T-helper 2 cell treated with Interferon-gamma antibody and Interleukin-4, amounts not matched to agents 5 μg/mL and 100 μg/mL, for 36 hours (primary cell): Measurements from ENCODE around the gene OTUB2.
"Not testable (repeated sequence)": the region's sequence is repeated elsewhere in the genome, so short reads cannot be mapped to it uniquely, and the experiment has no call there.

ENCODE experiments used
- DNase-seq: peaks from one replicate; pipeline ENCODE4 v3.0.0; 2021; ENCODE audit warnings: low spot score
- H3K27ac Mint-ChIP-seq: one replicate; pipeline ENCODE4 v1.8.0; 2021; ENCODE audit warnings: mild to moderate bottlenecking, mixed read lengths
- H3K27me3 Mint-ChIP-seq: one replicate; pipeline ENCODE4 v1.8.0; 2021; ENCODE audit warnings: low read depth, mixed read lengths
- H3K36me3 Mint-ChIP-seq: one replicate; pipeline ENCODE4 v1.8.0; 2021; ENCODE audit warnings: low read depth, mixed read lengths
- H3K4me1 Mint-ChIP-seq: one replicate; pipeline ENCODE4 v1.8.0; 2021; ENCODE audit warnings: low read depth, mixed read lengths
- H3K4me3 Mint-ChIP-seq: one replicate; pipeline ENCODE4 v1.8.0; 2022; ENCODE audit warnings: mild to moderate bottlenecking, moderate library complexity, mixed read lengths
- H3K9me3 Mint-ChIP-seq: one replicate; pipeline ENCODE4 v1.8.0; 2021; ENCODE audit warnings: mixed read lengths

Gene OTUB2

DNA sequence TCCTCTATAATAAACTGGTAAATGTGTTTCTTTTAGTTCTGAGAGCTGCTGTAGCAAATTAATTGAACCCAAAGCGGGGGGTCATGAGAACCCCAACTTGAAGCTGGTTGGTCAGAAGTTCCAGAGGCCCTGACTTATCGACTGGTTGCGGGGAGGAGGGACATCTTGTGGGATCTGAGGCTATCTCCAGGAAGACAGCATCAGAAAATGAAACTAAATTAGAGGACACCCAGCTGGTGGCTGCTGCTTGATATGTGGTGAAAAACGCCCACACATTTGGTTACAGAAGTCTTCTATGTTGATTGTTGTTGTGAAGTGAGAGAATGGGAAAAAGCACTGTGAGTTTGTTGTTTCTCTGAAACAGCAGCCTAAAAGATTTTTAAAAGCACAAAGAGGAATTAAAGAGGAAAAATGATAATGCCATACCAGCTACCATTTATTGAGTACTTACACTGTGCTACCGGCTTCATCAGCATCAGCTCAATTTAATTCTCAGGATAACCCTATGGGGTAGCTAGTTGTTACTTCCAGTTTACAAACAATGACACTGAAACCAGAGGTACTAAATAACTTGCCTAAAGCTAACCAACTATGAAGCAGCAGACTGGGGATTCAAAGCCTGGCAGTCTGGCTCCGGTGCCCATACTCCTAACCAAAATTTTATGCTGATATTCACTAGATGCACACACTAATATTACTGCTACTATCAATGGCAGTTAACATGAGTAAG, 30.6 kb downstream of the OTUB2 start:
- Mint-ChIP-seq H3K36me3 (peaks cover 77% of the 10 kb centered on the region), H3K4me1 (peaks cover 53% of the 10 kb centered on the region)

GRCh38 chr14:94058128-94058673, 32.1 kb downstream of the OTUB2 start:
- H3K27me3 Mint-ChIP-seq: no peaks in the 10 kb centered on the region
- no peaks in the 10 kb centered on the region for H3K9me3 Mint-ChIP-seq
- H3K4me1 Mint-ChIP-seq: peaks cover 45% of the 10 kb centered on the region
- no peak overlapping the region for H3K4me3 Mint-ChIP-seq
- H3K27ac Mint-ChIP-seq: peak overlapping the region; percentile 10
- no peak for DNase-seq
- peaks cover 73% of the 10 kb centered on the region for H3K36me3 Mint-ChIP-seq

More for the DNA sequence above, 30.6 kb downstream of the OTUB2 start:
- peak; percentile 63 for DNase-seq
- peak overlapping the region; percentile 20 for H3K4me3 Mint-ChIP-seq
- H3K27ac Mint-ChIP-seq: peak overlapping the region; percentile 67
- H3K27me3 Mint-ChIP-seq: no peaks in the 10 kb centered on the region
- H3K9me3 Mint-ChIP-seq: no peaks in the 10 kb centered on the region

- Mint-ChIP-seq H3K4me3 (no peak overlapping the region), H3K27me3 (no peaks in the 10 kb centered on the region), H3K27ac (no peak overlapping the region), H3K9me3 (no peaks in the 10 kb centered on the region), H3K36me3 (peaks cover 75% of the 10 kb centered on the region), H3K4me1 (peaks cover 47% of the 10 kb centered on the region)
- DNase-seq: no peak
Measured at GRCh38 chr14:94058674-94059138, 32.6 kb downstream of the OTUB2 start.

- peaks cover 67% of the 10 kb centered on the region for H3K36me3 Mint-ChIP-seq
- no peak overlapping the region for H3K27ac Mint-ChIP-seq
- peaks cover 41% of the 10 kb centered on the region for H3K4me1 Mint-ChIP-seq
Measured at GRCh38 chr14:94059998-94060397, 33.9 kb downstream of the OTUB2 start.

DNA sequence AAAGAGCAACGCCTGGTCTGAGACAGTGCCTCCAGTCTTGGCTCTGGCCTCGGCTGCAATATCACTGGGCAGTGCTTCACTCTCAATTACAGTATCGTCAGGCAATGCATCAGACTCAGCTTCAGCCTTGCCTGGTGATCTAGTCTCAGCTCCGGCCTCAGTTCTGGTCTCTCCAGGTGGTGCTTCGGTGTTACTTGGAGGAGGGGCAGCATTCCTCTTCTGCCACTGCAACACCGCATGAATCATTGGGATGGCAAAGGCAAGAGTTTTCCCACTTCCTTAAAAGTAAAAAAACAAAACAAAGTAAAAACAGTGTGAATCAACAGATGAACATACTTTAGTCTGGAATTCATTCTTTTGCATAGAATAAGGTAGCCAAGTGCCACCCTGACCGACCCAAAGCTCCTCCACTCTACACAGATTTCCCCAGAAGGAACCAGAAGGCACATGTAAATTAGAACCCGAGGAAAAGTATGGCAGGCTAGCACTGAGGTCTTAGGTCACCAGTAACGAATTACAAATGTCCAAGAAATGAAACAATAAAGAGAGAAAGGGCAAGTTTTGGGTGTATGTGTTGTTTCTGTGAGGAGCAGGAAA, 36.3 kb downstream of the OTUB2 start:
- Mint-ChIP-seq H3K27me3 (no peaks in the 10 kb centered on the region), H3K27ac (no peak overlapping the region), H3K4me1 (peaks cover 33% of the 10 kb centered on the region), H3K36me3 (peaks cover 66% of the 10 kb centered on the region), H3K9me3 (peaks cover 8% of the 10 kb centered on the region), H3K4me3 (no peak overlapping the region)
- DNase-seq: no peak

More at GRCh38 chr14:94059998-94060397, 33.9 kb downstream of the OTUB2 start:
- no peaks in the 10 kb centered on the region for H3K9me3 Mint-ChIP-seq
- no peaks in the 10 kb centered on the region for H3K27me3 Mint-ChIP-seq
- no peak for DNase-seq
- H3K4me3 Mint-ChIP-seq: no peak overlapping the region

- Mint-ChIP-seq H3K4me3 (no peak overlapping the region), H3K4me1 (peaks cover 33% of the 10 kb centered on the region), H3K27ac (no peak overlapping the region), H3K27me3 (no peaks in the 10 kb centered on the region), H3K9me3 (peaks cover 41% of the 10 kb centered on the region), H3K36me3 (peaks cover 77% of the 10 kb centered on the region)
- DNase-seq: no peak
Measured at GRCh38 chr14:94066089-94066676, 40.0 kb downstream of the OTUB2 start.

- not testable (repeated sequence) for H3K27me3 Mint-ChIP-seq, H3K27ac Mint-ChIP-seq, H3K4me3 Mint-ChIP-seq, DNase-seq
- Mint-ChIP-seq H3K4me1 (peaks cover 17% of the 10 kb centered on the region), H3K9me3 (peaks cover 64% of the 10 kb centered on the region), H3K36me3 (peaks cover 86% of the 10 kb centered on the region)
Measured at GRCh38 chr14:94072076-94072475, 45.9 kb downstream of the OTUB2 start.

DNA sequence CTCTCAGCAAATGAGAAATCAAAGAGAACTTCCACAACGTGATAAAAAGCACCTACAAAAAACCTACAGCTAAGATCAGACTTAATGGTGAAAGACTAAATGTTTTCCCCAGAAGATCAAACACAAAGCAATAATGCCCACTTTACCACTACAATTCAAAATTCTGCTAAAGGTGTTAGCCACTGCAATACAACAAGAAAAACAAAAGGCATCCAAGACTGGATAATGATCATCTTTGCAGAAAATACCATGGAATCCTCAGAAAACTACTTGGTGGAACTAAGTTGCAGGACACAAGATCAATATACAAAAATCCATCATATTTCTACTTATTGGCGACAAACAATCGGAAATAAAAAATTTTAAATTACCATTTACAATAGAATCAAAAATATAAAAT, 48.4 kb downstream of the OTUB2 start:
- H3K27me3 Mint-ChIP-seq: no peaks in the 10 kb centered on the region
- no peak overlapping the region for H3K27ac Mint-ChIP-seq
- H3K4me1 Mint-ChIP-seq: peaks cover 23% of the 10 kb centered on the region
- H3K4me3 Mint-ChIP-seq: no peak overlapping the region
- DNase-seq: no peak
- H3K36me3 Mint-ChIP-seq: peaks cover 82% of the 10 kb centered on the region
- peaks cover 41% of the 10 kb centered on the region for H3K9me3 Mint-ChIP-seq

- peaks cover 81% of the 10 kb centered on the region for H3K36me3 Mint-ChIP-seq
- no peak overlapping the region for H3K4me3 Mint-ChIP-seq
- H3K9me3 Mint-ChIP-seq: peaks cover 39% of the 10 kb centered on the region
- H3K4me1 Mint-ChIP-seq: peaks cover 27% of the 10 kb centered on the region
- no peak overlapping the region for H3K27ac Mint-ChIP-seq
- no peaks in the 10 kb centered on the region for H3K27me3 Mint-ChIP-seq
- no peak for DNase-seq
Measured at GRCh38 chr14:94075008-94075407, 48.9 kb downstream of the OTUB2 start.

GRCh38 chr14:94077111-94077821, 51.1 kb downstream of the OTUB2 start:
- H3K27me3 Mint-ChIP-seq: no peaks in the 10 kb centered on the region
- H3K4me3 Mint-ChIP-seq: peak overlapping the region; percentile 97
- peak overlapping the region; percentile 5 for H3K27ac Mint-ChIP-seq
- H3K9me3 Mint-ChIP-seq: peaks cover 21% of the 10 kb centered on the region
- no peak for DNase-seq
- peaks cover 39% of the 10 kb centered on the region for H3K4me1 Mint-ChIP-seq
- peaks cover 62% of the 10 kb centered on the region for H3K36me3 Mint-ChIP-seq

- Mint-ChIP-seq H3K4me1 (peaks cover 42% of the 10 kb centered on the region), H3K27ac (peak overlapping the region; percentile 5), H3K36me3 (peaks cover 60% of the 10 kb centered on the region), H3K9me3 (peaks cover 19% of the 10 kb centered on the region), H3K27me3 (no peaks in the 10 kb centered on the region), H3K4me3 (peak overlapping the region; percentile 97)
- DNase-seq: no peak
Measured at GRCh38 chr14:94077823-94078222, 51.7 kb downstream of the OTUB2 start.

GRCh38 chr14:94079891-94080620, 53.9 kb downstream of the OTUB2 start:
- H3K4me1 Mint-ChIP-seq: peaks cover 46% of the 10 kb centered on the region
- H3K4me3 Mint-ChIP-seq: peak overlapping the region; percentile 97
- H3K9me3 Mint-ChIP-seq: peaks cover 7% of the 10 kb centered on the region
- peak overlapping the region; percentile 99 for H3K27ac Mint-ChIP-seq
- H3K36me3 Mint-ChIP-seq: peaks cover 52% of the 10 kb centered on the region
- DNase-seq: no peak
- H3K27me3 Mint-ChIP-seq: no peaks in the 10 kb centered on the region
